Measurements from ENCODE around the gene MYH9.
A peak's percentile ranks its signal among the peaks of the same experiment; 100 is the strongest.

The MYH9 gene

DNA sequence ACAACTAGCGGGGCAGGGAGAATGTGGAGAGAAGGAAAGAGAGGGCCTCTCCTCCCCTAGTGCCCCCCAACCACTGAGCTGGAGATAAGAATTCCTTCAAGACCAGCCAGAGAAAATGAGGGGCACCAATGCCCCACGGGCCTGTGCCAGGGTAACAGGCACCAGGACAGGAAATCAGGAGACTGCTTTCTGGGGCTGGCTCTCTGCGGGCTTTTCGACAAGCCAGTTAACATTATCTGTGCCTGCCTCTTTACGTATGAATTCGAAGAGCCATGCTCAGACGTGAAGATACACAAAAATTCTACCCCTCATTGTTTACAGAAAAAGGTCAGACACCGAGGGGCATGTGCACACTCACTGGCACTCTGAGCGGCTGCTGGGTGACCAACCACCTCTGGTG lies 52.1 kb downstream of the MYH9 start:
- peaks cover 13% of the 10 kb centered on the region for H3K79me2 ChIP-seq
- no peak overlapping the region for H3K4me3 ChIP-seq (ENCODE audit: low read depth, low read length)
- H3K9ac ChIP-seq = no peak overlapping the region
- H3K9me3 ChIP-seq (ENCODE audit: control insufficient read depth, low read length) = no peaks in the 10 kb centered on the region
- peaks cover 16% of the 10 kb centered on the region for H3K4me1 ChIP-seq
- TF ChIP-seq, protein P1, sequence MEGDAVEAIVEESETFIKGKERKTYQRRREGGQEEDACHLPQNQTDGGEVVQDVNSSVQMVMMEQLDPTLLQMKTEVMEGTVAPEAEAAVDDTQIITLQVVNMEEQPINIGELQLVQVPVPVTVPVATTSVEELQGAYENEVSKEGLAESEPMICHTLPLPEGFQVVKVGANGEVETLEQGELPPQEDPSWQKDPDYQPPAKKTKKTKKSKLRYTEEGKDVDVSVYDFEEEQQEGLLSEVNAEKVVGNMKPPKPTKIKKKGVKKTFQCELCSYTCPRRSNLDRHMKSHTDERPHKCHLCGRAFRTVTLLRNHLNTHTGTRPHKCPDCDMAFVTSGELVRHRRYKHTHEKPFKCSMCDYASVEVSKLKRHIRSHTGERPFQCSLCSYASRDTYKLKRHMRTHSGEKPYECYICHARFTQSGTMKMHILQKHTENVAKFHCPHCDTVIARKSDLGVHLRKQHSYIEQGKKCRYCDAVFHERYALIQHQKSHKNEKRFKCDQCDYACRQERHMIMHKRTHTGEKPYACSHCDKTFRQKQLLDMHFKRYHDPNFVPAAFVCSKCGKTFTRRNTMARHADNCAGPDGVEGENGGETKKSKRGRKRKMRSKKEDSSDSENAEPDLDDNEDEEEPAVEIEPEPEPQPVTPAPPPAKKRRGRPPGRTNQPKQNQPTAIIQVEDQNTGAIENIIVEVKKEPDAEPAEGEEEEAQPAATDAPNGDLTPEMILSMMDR (IDR thresholded peaks at IDR 0.05) = no peak
- no peaks in the 10 kb centered on the region for H3K36me3 ChIP-seq (ENCODE audit: control insufficient read depth, insufficient read depth, low read length)
- no peak overlapping the region for H3K4me2 ChIP-seq (ENCODE audit: low read length)
- peak overlapping the region; percentile 15 for H3K27ac ChIP-seq
- H3K27me3 ChIP-seq (ENCODE audit: control insufficient read depth, insufficient read depth, low read length) = no peaks in the 10 kb centered on the region
- H2AFZ ChIP-seq = no peak overlapping the region

DNA sequence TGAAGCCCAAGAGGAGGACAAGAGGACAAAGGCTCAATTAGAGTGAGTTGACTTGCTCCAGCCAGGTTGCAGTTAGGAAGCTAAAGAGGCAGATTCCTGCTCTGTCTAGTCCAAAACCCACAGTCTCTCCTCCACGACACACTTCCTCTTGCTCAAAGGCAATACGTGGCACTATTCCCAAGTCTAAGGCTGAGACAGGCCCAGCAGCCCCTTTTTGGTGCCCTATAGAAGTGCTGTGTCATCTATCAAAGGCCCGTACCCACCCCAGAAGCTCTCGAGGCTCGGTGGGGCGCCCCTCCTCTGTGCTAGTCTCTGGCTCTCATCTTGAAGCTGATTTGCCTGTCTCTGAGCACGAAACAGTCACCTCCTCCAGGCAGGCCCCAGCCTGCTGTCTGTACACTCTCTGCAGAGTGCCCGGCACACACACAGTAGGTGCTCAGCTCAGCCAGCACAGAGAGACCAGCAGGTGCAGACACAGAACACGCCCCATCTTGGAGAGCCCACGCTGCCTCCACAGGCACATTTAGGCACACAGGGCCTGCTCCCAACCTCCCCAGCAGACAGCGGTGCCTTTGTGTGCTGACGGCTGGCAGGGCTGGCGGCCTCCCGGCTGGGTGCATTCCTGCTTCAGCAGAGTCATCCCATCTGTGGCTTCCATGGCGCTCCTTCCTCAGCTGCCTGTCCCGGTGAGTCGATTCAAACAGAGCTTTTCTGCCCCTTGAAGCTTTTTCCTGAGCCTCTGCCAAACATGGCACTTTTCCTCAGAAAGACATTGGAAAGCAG lies 52.8 kb downstream of the MYH9 start:
- peak overlapping the region; percentile 15 for H3K27ac ChIP-seq
- peaks cover 11% of the 10 kb centered on the region for H3K79me2 ChIP-seq
- H3K9ac ChIP-seq = no peak overlapping the region
- no peaks in the 10 kb centered on the region for H3K27me3 ChIP-seq (ENCODE audit: control insufficient read depth, insufficient read depth, low read length)
- H2AFZ ChIP-seq = no peak overlapping the region
- H3K4me1 ChIP-seq = peaks cover 16% of the 10 kb centered on the region
- TF ChIP-seq, protein P1 (IDR thresholded peaks at IDR 0.05) = no peak
- H3K4me2 ChIP-seq (ENCODE audit: low read length) = no peak overlapping the region
- H3K9me3 ChIP-seq (ENCODE audit: control insufficient read depth, low read length) = no peaks in the 10 kb centered on the region
- no peaks in the 10 kb centered on the region for H3K36me3 ChIP-seq (ENCODE audit: control insufficient read depth, insufficient read depth, low read length)
- no peak overlapping the region for H3K4me3 ChIP-seq (ENCODE audit: low read depth, low read length)

DNA sequence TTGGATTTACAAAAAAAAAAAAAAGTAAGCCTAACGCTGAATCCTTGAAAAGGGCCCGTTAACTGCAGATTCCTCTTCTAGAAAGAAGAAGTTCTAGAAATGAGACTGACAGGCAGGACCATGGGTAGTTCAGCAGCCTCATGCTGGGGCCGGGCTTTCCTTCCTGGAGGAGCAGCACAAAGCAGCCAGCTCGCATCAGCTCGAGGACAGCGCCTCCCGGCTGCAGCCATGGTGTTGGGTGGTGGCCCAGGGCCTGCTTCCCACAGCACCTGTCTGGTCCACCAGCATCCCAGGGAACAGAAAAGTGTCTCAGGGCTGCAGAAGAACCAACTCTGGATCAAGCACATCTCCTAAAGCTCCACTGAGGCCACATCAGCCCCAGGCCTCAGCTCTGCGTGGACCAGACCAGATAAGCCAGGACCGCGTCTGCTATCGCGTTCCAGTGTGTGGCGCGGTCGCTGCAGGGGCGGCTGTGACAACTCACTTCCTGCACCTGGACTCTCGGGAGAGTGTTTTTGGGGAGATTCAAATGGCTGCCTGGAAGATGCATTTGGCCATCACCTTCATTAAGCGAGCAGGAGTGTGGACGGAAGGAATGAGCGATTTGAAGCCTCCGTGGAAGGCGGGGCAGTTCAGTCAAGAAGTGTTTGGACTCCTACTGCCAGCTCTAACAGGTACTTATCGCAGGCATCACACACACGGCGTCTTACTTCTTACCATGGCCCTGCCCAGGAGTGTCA lies 53.5 kb downstream of the MYH9 start:
- Histone ChIP-seq H3K4me2 (ENCODE audit: low read length) (no peak overlapping the region), H3K79me2 (peaks cover 11% of the 10 kb centered on the region), H3K9me3 (ENCODE audit: control insufficient read depth, low read length) (no peaks in the 10 kb centered on the region), H3K27ac (no peak overlapping the region), H2AFZ (no peak overlapping the region), H3K9ac (no peak overlapping the region), H3K4me1 (peaks cover 16% of the 10 kb centered on the region), H3K4me3 (ENCODE audit: low read depth, low read length) (no peak overlapping the region), H3K27me3 (ENCODE audit: control insufficient read depth, insufficient read depth, low read length) (no peaks in the 10 kb centered on the region), H3K36me3 (ENCODE audit: control insufficient read depth, insufficient read depth, low read length) (no peaks in the 10 kb centered on the region)
- TF ChIP-seq, protein P1 (IDR thresholded peaks at IDR 0.05) = no peak

DNA sequence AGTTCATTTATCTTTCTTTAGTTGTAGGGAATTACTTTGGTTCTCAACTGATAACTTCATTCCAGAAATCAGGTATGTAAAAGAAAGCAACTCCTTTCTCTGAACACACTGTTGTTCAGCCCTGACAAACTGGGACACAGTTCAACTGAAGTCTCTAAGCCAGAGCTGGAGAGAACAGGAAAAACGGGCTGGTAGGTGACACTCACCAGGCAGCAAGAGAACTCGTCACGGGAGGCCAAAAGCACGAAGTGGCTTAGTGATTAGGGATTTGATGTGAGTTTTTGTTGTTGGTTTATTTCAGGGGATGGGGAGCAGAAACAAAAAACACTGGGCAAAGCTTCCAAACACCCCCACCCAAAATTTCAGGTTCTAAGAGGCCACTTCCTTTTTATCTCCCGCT lies 54.1 kb downstream of the MYH9 start:
- Histone ChIP-seq H3K9me3 (ENCODE audit: control insufficient read depth, low read length) (no peaks in the 10 kb centered on the region), H3K4me2 (ENCODE audit: low read length) (peak overlapping the region; percentile 8), H3K36me3 (ENCODE audit: control insufficient read depth, insufficient read depth, low read length) (no peaks in the 10 kb centered on the region), H2AFZ (no peak overlapping the region), H3K9ac (no peak overlapping the region), H3K27ac (peak overlapping the region; percentile 47), H3K4me1 (peaks cover 16% of the 10 kb centered on the region), H3K4me3 (ENCODE audit: low read depth, low read length) (no peak overlapping the region), H3K79me2 (peaks cover 15% of the 10 kb centered on the region), H3K27me3 (ENCODE audit: control insufficient read depth, insufficient read depth, low read length) (no peaks in the 10 kb centered on the region)
- TF ChIP-seq, protein P1 (IDR thresholded peaks at IDR 0.05) = no peak

All from parathyroid adenoma (tissue), 2 donors.